A673 (cell line): Measurements from ENCODE around the gene PRTFDC1. TPM values are rescaled to one million over a fixed set of nuclear protein-coding genes. Genes with fewer than 3 reads are reported as not detected.

Experiments used
- BruUV-seq: library from RNA; stranded (reverse); fragments of 400-500 nt; replicated peaks from 2 replicates; lab custom pipeline; 2021; lab: Mats Ljungman, UMichigan
- CTCF ChIA-PET: fragments of 300-600 bp; sonication (Branson Sonifier 250); formaldehyde crosslinking; loops from one replicate; lab custom pipeline; 2022; ENCODE audit warnings: antibody characterized with exemption; lab: Charles Lee
- POLR2A ChIA-PET: fragments of 300-600 bp; sonication (Branson Sonifier 250); formaldehyde crosslinking; loops from one replicate; lab custom pipeline; 2022; ENCODE audit warnings: antibody characterized with exemption; ENCODE audit not compliant: low non-redundant PET; lab: Charles Lee
- DNase-seq: peaks from one replicate; pipeline ENCODE4 v3.0.0-alpha.2; 2015; ENCODE audit warnings: low spot score
- H3K27ac ChIP-seq: fragments of 200-600 bp; sonication (generic); 2 replicates; pipeline ENCODE4 v1.5.1; 2016; ENCODE audit warnings: mixed run types, low read depth, mild to moderate bottlenecking, mixed read lengths, antibody characterized with exemption, low read length; ENCODE audit not compliant: poor library complexity, severe bottlenecking
- H3K27me3 ChIP-seq: fragments of 200-600 bp; sonication (generic); replicated peaks from 2 replicates; pipeline ENCODE4 v1.6.1; 2017; ENCODE audit warnings: mixed run types, low read depth, mild to moderate bottlenecking, mixed read lengths, antibody characterized with exemption, low read length; ENCODE audit not compliant: insufficient read depth, poor library complexity
- H3K36me3 ChIP-seq: fragments of 200-600 bp; sonication (generic); 2 replicates; pipeline ENCODE4 v1.6.1; 2016; ENCODE audit warnings: mixed run types, mild to moderate bottlenecking, mixed read lengths, antibody characterized with exemption, low read length; ENCODE audit not compliant: insufficient read depth, poor library complexity, severe bottlenecking
- H3K4me1 ChIP-seq: fragments of 200-600 bp; sonication (generic); 2 replicates; pipeline ENCODE4 v1.6.1; 2017; ENCODE audit warnings: mixed run types, mild to moderate bottlenecking, mixed read lengths, antibody characterized with exemption, low read length; ENCODE audit not compliant: insufficient read depth, poor library complexity, severe bottlenecking
- H3K4me3 ChIP-seq: fragments of 200-600 bp; sonication (generic); 2 replicates; pipeline ENCODE4 v1.5.1; 2016; ENCODE audit warnings: low read depth, mixed run types, mild to moderate bottlenecking, mixed read lengths, low read length; ENCODE audit not compliant: poor library complexity, severe bottlenecking
- H3K9me3 ChIP-seq: fragments of 200-600 bp; sonication (generic); 2 replicates; pipeline ENCODE4 v1.6.1; 2016; ENCODE audit warnings: mixed run types, low read depth, mild to moderate bottlenecking, mixed read lengths, antibody characterized with exemption, low read length; ENCODE audit not compliant: poor library complexity, severe bottlenecking
- CTCF ChIP-seq: fragments of 300-800, 200-600 bp; sonication (generic); conservative IDR thresholded peaks from 2 replicates; pipeline ENCODE4 v1.5.1; 2017; ENCODE audit warnings: low read depth, mild to moderate bottlenecking, antibody characterized with exemption, low read length, moderate library complexity, mixed read lengths
- EZH2 ChIP-seq: fragments of 200-600 bp; sonication (generic); IDR thresholded peaks from 2 replicates; pipeline ENCODE4 v1.6.1; 2017; ENCODE audit warnings: borderline replicate concordance, low read depth, mild to moderate bottlenecking, mixed read lengths, antibody characterized with exemption, low read length; ENCODE audit not compliant: poor library complexity, severe bottlenecking
- intact Hi-C: fragments of 100-400 bp; cut with micrococcal nuclease; formaldehyde crosslinking; loops from one replicate; pipeline ENCODE4 v1.10.0; 2022; ENCODE audit not compliant: unreplicated experiment
- total RNA-seq: library from RNA; stranded (reverse); gene quantifications from 2 replicates; pipeline ENCODE4 v1.2.3, GENCODE V29; 2021

PRTFDC1 gene
- total RNA-seq, 1 experiment from 2014 or later: 49.8 TPM

GRCh38 chr10:24894309-24894708 is 58.1 kb downstream of the PRTFDC1 start:
- no TSS peak for BruUV-seq
- no peak overlapping the region for H3K27ac ChIP-seq
- no peaks in the 10 kb centered on the region for H3K9me3 ChIP-seq
- TF ChIP-seq EZH2 (no peak), CTCF (no peak)
- no peaks in the 10 kb centered on the region for H3K36me3 ChIP-seq
- intact Hi-C loops: no loop called here
- DNase-seq: no peak
- H3K4me3 ChIP-seq: no peak overlapping the region
- ChIA-PET CTCF (interaction anchor here (0.6 kb wide), 1 partner anchor 187 kb away, joined by 5 read pairs; no protein-coding TSS in a partner anchor), POLR2A (no interaction called here)
- no peaks in the 10 kb centered on the region for H3K4me1 ChIP-seq
- no peaks in the 10 kb centered on the region for H3K27me3 ChIP-seq

DNA sequence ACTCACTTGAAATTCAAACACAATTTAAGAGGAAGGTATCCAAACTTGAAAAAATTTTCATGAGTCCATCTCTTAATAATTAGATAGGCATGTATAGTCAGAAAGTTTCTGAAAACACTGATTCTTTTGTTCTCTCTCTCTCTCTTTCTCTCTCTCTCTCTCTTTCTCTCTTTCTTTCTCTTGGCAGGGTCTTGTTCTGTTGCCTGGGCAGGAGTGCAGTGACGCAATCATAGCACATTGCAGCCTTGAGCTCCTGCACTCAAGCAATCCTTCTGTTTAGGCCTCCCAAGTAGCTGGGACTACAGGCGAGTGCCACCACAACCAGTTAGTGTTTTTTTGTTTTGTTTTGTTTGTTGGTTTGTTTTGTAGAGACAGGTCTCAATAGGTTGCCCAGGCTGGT is 59.3 kb downstream of the PRTFDC1 start:
- no peak overlapping the region for H3K27ac ChIP-seq
- H3K4me3 ChIP-seq: no peak overlapping the region
- no peaks in the 10 kb centered on the region for H3K27me3 ChIP-seq
- no TSS peak for BruUV-seq
- no peaks in the 10 kb centered on the region for H3K36me3 ChIP-seq
- no peaks in the 10 kb centered on the region for H3K4me1 ChIP-seq
- intact Hi-C loops: no loop called here
- TF ChIP-seq EZH2 (no peak), CTCF (no peak)
- ChIA-PET POLR2A (interaction anchor here (0.7 kb wide), 1 partner anchor 1334 kb away, joined by 3 read pairs; no protein-coding TSS in a partner anchor), CTCF (no interaction called here)
- DNase-seq: no peak
- H3K9me3 ChIP-seq: no peaks in the 10 kb centered on the region

DNA sequence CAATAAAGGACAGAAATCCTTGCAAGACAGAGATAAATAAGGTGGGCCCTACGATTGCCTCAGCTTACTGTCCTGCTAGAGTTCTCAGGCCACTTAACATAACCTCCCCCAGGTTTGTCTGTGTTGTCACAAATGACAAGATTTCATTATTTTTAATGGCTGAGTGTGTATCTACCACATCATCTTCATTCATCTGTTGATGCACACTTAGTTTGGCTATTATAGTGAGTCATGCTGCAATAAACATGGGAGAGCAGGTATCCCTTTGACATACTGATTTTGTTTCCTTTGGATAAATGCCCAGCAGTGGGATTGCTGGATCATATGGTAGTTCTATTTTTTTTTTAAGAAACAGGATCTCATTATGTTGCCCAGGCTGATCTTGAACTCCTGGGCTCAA is 60.6 kb downstream of the PRTFDC1 start:
- intact Hi-C loops: no loop called here
- no peak for DNase-seq

More for the DNA sequence above, 60.6 kb downstream of the PRTFDC1 start:
- Histone ChIP-seq H3K27me3 (no peaks in the 10 kb centered on the region), H3K9me3 (no peaks in the 10 kb centered on the region), H3K4me1 (no peaks in the 10 kb centered on the region), H3K27ac (no peak overlapping the region), H3K36me3 (no peaks in the 10 kb centered on the region), H3K4me3 (no peak overlapping the region)
- ChIA-PET CTCF (no interaction called here), POLR2A (no interaction called here)
- no peak for TF ChIP-seq CTCF
- no peak for TF ChIP-seq EZH2
- no TSS peak for BruUV-seq
